Prostate gland (tissue), 2 donors: ENCODE results near the gene TSGA10IP.

Experiments used
- CTCF ChIP-seq, 4 experiments: fragments of 200-600 bp in 2 of 4; fragments of 450-650 bp in 2 of 4; sonication (generic) in 2 of 4; IDR thresholded peaks; 1 replicate in 3 of 4; 2 replicates in 1 of 4; pipeline ENCODE4 v1.5.1; 2016 to 2019; ENCODE audit warnings: antibody characterized with exemption in 4 of 4, mild to moderate bottlenecking in 2 of 4, moderate library complexity in 2 of 4
- POLR2A ChIP-seq: fragments of 450-650 bp; IDR thresholded peaks from one replicate; pipeline ENCODE4 v1.6.1; 2016; ENCODE audit warnings: antibody characterized with exemption, mild to moderate bottlenecking

- TF ChIP-seq CTCF (IDR thresholded peaks at IDR 0.05) (no peak), POLR2A (no peak)
Observed at GRCh38 chr11:65921033-65921555, 24.2 kb upstream of the TSGA10IP start.
